ENCODE measurements around the gene FGF12.

Gene FGF12

GRCh38 chr3:192121923-192122322 lies 605.4 kb downstream of the FGF12 start:
- Histone ChIP-seq H3K4me1 (no peaks in the 10 kb centered on the region), H3K27me3 (no peaks in the 10 kb centered on the region), H3K9me3 (no peaks in the 10 kb centered on the region), H3K36me3 (no peaks in the 10 kb centered on the region), H3K4me3 (ENCODE audit: low read depth, low read length) (no peak overlapping the region)
- no peak for TF ChIP-seq CTCF (IDR thresholded peaks at IDR 0.05; ENCODE audit: low read depth, low read length)
- no peak for DNase-seq

GRCh38 chr3:192108820-192109219 lies 618.5 kb downstream of the FGF12 start:
- H3K27me3 ChIP-seq: no peaks in the 10 kb centered on the region
- no peak for TF ChIP-seq CTCF (IDR thresholded peaks at IDR 0.05; ENCODE audit: low read depth, low read length)
- DNase-seq: no peak
- H3K4me3 ChIP-seq (ENCODE audit: low read depth, low read length): no peak overlapping the region
- no peaks in the 10 kb centered on the region for H3K4me1 ChIP-seq
- no peaks in the 10 kb centered on the region for H3K9me3 ChIP-seq
- no peaks in the 10 kb centered on the region for H3K36me3 ChIP-seq

- Histone ChIP-seq H3K9me3 (no peaks in the 10 kb centered on the region), H3K4me3 (ENCODE audit: low read depth, low read length) (no peak overlapping the region), H3K4me1 (no peaks in the 10 kb centered on the region), H3K36me3 (no peaks in the 10 kb centered on the region), H3K27me3 (no peaks in the 10 kb centered on the region)
- no peak for DNase-seq
- TF ChIP-seq CTCF (IDR thresholded peaks at IDR 0.05; ENCODE audit: low read depth, low read length): no peak
Observed at GRCh38 chr3:192106543-192106942, 620.8 kb downstream of the FGF12 start.

- no peaks in the 10 kb centered on the region for H3K36me3 ChIP-seq
- H3K27me3 ChIP-seq: no peaks in the 10 kb centered on the region
- no peak for TF ChIP-seq CTCF (IDR thresholded peaks at IDR 0.05; ENCODE audit: low read depth, low read length)
- no peak overlapping the region for H3K4me3 ChIP-seq (ENCODE audit: low read depth, low read length)
- H3K9me3 ChIP-seq: no peaks in the 10 kb centered on the region
- no peak for DNase-seq
- no peaks in the 10 kb centered on the region for H3K4me1 ChIP-seq
Observed at GRCh38 chr3:192092388-192093005, 634.8 kb downstream of the FGF12 start.

- no peaks in the 10 kb centered on the region for H3K9me3 ChIP-seq
- H3K36me3 ChIP-seq: no peaks in the 10 kb centered on the region
- no peak overlapping the region for H3K4me3 ChIP-seq (ENCODE audit: low read depth, low read length)
- H3K27me3 ChIP-seq: no peaks in the 10 kb centered on the region
- DNase-seq: no peak
- no peaks in the 10 kb centered on the region for H3K4me1 ChIP-seq
- no peak for TF ChIP-seq CTCF (IDR thresholded peaks at IDR 0.05; ENCODE audit: low read depth, low read length)
Observed at GRCh38 chr3:192091831-192092230, 635.5 kb downstream of the FGF12 start.

GRCh38 chr3:192090586-192090985 lies 636.8 kb downstream of the FGF12 start:
- Histone ChIP-seq H3K27me3 (no peaks in the 10 kb centered on the region), H3K4me1 (no peaks in the 10 kb centered on the region), H3K9me3 (no peaks in the 10 kb centered on the region), H3K4me3 (ENCODE audit: low read depth, low read length) (no peak overlapping the region), H3K36me3 (no peaks in the 10 kb centered on the region)
- TF ChIP-seq CTCF (IDR thresholded peaks at IDR 0.05; ENCODE audit: low read depth, low read length): no peak
- DNase-seq: no peak
